Measurements from ENCODE around the gene CACNB1.

CACNB1 gene

GRCh38 chr17:39225308-39225958 is 28.0 kb upstream of the CACNB1 start, which contains the start of gene STAC2:
TSS of gene STAC2 (minus strand) at chr17:39225945. CDS start at chr17:39225502, 443 bp downstream.
- DNase-seq, result peak; percentile 54

DNA sequence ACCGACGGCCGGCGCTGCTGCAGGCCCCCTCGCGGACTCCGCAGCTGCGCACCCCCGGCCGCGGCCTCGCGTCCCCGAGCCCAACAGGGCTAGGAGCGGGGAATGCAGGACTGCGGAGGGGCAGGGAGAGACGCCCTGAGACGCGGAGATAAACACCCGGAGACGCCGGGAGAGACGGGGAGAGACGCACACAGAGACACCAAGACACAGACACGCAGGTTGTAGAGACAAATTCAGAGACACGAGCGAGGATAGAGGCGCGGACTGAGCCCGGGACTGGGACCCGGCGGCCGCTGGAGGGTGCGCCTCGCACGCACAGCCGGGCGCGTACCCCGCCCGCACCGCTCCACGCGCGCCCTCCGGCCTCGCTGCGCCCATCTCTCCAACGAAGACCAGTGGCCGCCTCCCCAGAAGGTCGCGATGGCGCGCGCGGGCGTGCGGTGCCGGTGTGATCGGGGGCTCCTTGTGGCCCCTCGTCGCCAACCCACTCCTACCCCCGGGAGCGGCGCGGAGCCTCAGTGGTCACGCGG is 27.4 kb upstream of the CACNB1 start:
- peak; percentile 63 for DNase-seq

- peak; percentile 80 for DNase-seq
Observed at GRCh38 chr17:39223907-39224777, 26.7 kb upstream of the CACNB1 start.

- DNase-seq, result peak; percentile 60
Observed at GRCh38 chr17:39222866-39223834, 25.7 kb upstream of the CACNB1 start.

DNA sequence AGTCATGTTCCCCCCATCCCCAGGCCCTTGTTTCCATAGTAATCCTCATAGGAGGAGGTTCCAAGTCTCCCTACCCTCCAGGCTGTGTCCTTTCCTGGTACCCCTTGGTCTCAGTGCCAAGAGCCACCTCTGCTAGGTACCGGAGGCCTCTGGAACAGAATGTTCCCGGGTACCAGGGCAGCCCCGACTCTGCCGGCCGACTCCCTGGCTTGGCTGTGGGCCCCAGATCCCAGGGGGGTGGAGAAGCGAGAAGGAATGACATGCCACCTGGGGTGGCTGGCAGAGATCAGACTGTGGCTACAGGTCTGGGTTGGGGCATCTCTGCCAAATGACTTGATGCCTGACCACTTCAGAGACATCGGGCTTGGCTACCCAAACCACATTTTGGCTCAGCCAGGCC is 24.7 kb upstream of the CACNB1 start:
- DNase-seq, result no peak

- DNase-seq, result no peak
Observed at GRCh38 chr17:39221572-39221971, 24.1 kb upstream of the CACNB1 start.

GRCh38 chr17:39219647-39220154 is 22.2 kb upstream of the CACNB1 start:
- no peak for DNase-seq

GRCh38 chr17:39218906-39219305 is 21.4 kb upstream of the CACNB1 start:
- no peak for DNase-seq

DNA sequence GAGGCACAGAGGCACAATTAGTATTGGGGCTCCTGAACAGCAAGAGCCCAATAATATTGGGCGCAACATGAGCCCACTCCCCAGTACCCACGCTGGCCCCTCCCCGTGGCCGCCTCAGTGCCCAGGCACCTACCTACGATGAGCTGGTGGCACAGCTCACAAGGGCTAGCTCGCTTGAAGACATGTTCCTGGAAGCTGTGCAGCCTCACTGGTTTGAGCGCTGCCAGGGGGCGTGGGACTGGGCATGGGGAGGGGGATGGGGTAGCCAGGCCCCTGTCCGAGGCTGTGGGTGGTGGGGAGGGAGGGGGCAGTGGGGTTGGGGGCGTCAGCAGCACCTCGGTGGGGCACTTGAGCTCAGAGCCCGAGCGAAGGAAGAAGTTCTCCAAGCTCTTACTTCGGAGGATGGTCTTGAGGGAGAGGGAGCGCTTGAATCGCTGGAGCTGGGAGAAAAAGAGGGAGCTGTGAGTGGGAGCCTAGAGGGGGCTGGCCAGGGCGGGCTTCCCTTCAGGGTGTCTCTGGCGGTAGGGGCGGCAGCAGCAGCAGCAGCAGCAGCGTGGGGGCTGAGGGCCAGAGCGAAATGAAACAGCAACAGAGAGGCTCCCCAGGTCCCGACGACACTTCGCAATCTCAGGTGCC is 20.4 kb upstream of the CACNB1 start:
- DNase-seq, result no peak

GRCh38 chr17:39213852-39214251 is 16.4 kb upstream of the CACNB1 start:
- no peak for DNase-seq

DNA sequence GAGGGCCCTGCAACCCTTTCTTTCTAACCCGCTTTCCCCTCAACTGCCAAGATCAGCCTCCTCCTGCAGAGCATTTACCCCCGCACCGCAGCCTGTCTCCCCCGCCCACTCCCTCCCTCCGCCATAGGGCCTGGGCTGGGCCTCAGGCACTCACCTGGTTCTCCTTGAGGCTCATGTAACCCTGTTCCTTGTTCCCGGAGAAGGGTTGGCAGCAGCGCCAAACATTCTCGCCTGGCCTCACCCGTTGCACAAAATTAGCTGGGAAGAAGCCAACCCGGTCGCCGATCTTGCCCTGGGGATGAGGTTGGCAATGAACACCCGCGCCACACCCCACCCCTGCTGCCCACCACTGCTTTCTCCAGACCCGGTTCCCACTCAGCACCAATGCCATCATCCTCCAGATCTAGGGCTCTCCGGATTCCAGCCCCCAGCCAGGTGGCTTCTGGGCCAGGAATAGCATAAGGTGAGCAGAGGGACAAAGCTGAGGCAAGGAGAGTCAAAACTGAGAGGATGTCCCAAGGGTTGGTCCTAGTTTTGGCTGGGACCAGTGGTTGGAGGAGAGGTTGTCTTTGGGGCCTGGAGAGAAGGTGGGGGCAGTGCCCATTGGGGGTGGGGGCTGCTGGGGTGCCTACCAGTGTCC is 15.5 kb upstream of the CACNB1 start:
- DNase-seq, result peak; percentile 43

- DNase-seq, result no peak
Observed at GRCh38 chr17:39212195-39212810, 14.8 kb upstream of the CACNB1 start.

DNA sequence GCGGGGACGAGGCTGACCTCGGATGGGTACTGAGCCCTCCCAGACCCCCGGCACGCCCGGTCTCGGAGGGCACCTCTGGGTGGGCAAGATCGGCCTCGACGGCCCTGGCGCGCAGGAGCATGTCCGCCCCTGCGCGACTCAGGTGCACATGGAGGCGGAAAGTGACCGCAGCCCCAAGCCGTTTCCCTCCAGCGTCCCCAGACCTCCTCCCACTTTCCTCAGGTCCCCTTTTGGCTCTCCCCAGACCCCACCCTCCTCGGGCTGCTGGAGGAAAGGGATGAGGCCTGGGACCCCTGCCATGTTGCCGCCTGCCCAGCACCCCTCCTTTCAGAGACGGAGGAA is 12.6 kb upstream of the CACNB1 start:
- DNase-seq, result no peak

DNA sequence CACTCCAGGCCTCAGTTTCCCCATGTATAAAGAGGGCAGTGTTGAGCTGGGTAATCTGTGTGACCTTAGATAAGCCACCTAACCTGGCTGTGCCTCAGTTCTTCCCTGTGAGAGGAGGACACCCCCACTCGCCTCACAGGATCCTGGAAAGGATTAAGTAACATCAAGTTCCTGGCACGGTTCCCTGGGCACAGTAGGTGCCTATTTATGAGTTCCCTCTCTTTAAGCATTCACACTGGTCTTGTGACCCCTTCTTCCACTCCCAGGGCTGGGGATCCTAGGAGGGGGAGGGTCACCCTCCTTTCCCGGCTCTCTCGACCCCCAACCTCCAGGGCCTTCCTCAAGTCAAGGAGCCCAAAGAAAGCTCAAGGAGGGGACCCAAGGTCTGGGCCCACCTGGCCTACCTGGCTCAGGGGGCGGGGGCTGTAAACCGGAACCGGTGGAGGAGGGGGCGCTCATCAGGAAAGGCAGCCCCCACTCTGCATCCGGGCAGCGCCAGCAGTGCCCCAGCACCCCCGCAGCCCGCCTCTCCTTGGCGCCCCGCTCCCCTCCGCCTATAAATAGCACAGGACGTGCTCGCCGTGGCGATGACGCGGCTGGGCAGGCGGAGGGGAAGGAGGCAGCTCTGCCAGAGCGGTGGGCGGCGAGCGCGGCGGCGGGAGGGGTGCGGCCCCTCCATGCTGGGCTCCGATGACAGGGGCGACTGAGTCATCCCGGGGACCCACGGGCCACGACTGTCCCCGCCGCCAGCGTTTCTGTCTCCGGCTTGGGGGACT is 12.0 kb upstream of the CACNB1 start:
- peak; percentile 95 for DNase-seq

DNA sequence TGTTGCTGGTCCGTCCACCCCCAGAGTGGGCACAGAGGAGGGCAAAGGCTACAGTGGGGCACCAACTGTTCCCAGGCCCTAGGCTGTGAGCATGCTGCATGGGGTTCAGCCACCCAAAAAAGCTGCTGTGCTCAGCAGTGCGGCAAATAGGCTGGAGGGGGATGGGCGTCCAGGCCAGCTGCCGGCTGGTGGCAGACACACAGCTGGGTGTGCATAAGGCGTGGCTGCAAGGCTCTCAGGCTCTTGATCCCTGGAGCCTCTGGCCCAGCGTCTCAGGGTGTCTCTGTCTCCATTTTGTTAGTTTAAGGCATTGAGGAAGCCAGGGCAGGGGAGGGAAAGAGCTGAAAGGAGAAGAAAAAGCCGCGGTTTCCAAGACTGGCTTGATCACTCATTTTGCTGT is 11.4 kb upstream of the CACNB1 start:
- DNase-seq, result peak; percentile 94

DNA sequence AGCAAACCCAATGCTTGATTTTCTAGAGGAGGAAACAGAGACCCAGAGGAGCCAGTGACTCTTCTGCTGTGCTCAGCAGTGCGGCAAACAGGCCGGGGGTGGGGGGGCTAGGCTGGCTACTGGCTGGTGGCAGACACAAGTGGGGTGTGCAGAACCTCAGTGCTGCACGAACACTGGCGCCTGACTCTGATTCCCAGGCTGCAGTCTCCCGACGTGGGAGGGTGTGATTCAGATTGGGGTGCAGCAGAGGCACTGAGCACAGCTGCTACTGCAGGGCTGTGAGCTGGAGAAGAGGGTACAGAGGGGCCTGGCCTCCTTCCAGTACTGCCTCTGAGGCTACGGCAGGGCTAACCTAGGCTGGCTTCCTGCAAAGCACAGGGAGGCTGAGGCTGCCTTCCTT is 10.7 kb upstream of the CACNB1 start:
- DNase-seq, result peak; percentile 53

- DNase-seq, result no peak
Observed at GRCh38 chr17:39205112-39205526, 7.7 kb upstream of the CACNB1 start.

DNA sequence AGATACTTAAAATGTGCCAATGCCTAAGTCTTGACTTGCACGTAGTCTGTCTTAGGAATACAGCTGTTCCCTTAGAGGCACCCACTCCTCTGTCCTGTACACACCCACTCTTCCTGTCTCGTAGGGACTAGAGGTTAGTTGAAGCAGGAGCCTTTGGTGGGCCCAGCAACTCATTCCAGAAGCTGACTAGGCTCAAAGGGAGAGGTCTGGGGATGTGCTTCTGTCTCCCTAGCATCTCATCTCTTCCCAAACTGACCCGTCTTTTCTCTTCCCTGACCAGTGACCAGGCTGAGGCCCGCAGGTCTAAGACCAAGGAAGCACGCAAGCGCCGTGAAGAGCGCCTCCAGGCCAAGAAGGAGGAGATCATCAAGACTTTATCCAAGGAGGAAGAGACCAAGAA is 6.8 kb upstream of the CACNB1 start:
- DNase-seq, result no peak

DNA sequence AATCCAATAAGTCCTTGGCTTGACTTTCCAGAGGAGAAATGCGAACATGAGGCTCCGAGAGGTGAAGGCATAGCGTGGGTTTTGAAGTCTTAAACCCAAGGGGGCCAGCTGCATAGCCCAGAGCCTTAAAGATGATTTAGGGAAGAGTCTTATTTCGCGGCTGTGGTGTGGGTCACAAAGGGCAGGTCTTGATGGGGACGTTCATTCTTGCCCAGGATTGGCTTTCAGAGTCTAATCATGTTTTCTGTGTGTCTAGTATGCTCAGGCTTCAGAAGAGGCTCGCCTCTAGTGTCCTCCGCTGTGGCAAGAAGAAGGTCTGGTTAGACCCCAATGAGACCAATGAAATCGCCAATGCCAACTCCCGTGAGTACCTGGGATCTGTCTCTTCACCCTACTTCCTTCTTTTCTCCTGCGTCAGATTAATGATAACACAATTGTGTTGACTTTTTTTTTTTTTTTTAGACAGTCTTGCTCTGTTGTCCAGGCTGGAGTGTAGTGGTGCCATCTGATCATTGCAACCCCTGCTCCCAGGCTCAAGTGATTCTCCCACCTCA is 3.6 kb upstream of the CACNB1 start:
- no peak for DNase-seq

All from NCI-H69 (cell line).